AG04449 (cell line): ENCODE results near the gene KPTN.

Source experiments
- CTCF ChIA-PET: fragments of 350-600 bp; formaldehyde crosslinking; extraction: SDS; loops from one replicate; lab custom pipeline; 2021; ENCODE audit warnings: antibody characterized with exemption; lab: Yijun Ruan, JAX
- POLR2A ChIA-PET: fragments of 400-600, 350-600 bp; formaldehyde crosslinking; extraction: SDS; loops from one replicate; lab custom pipeline; 2020; ENCODE audit warnings: antibody characterized with exemption, inconsistent platforms; lab: Yijun Ruan, JAX
- DNase-seq: peaks from one replicate; pipeline ENCODE4 v3.0.0-alpha.2; 2010; ENCODE audit warnings: low read depth, low spot score
- H3K4me3 ChIP-seq: 2 replicates; pipeline ENCODE4 v1.5.1; 2011; ENCODE audit warnings: low read depth, mild to moderate bottlenecking, control low read depth, low read length
- CTCF ChIP-seq: IDR thresholded peaks from one replicate; pipeline ENCODE4 v1.5.1; 2011; ENCODE audit warnings: mild to moderate bottlenecking, moderate library complexity, low read length, control low read depth, inconsistent platforms; ENCODE audit not compliant: insufficient read depth; ENCODE audit errors: missing control alignments

The KPTN gene

GRCh38 chr19:47483800-47484690 is at the start of gene KPTN:
Gene KPTN (minus strand): TSS chr19:47484219. CDS start chr19:47484160, 59 bp downstream.
- ChIA-PET POLR2A (interaction anchor here (0.7 to 1.2 kb wide), 5 partner anchors 9 to 214 kb away, joined by 3 to 5 read pairs (median 4); no protein-coding TSS in a partner anchor), CTCF (interaction anchor here (0.6 to 6.4 kb wide), 23 partner anchors 9 to 228 kb away, joined by 3 to 33 read pairs (median 7); partner anchors contain the start of gene NAPA)
- TF ChIP-seq CTCF, result peak; percentile 99
- DNase-seq, result peak; percentile 58
- peak within 1 kb of the TSS; percentile 74 for H3K4me3 ChIP-seq

GRCh38 chr19:47531640-47532387 is 47.8 kb upstream of the KPTN start:
- no peak for TF ChIP-seq CTCF

GRCh38 chr19:47529018-47529742 is 45.2 kb upstream of the KPTN start:
- no peak for TF ChIP-seq CTCF
- no peak for DNase-seq
- ChIA-PET CTCF (interaction anchor here (0.7 to 2.4 kb wide), 5 partner anchors 8 to 13 kb away, joined by 3 to 18 read pairs (median 4); partner anchors contain the start of gene NAPA), POLR2A (no interaction called here)
- no peak overlapping the region for H3K4me3 ChIP-seq

More at GRCh38 chr19:47531640-47532387, 47.8 kb upstream of the KPTN start:
- ChIA-PET CTCF (interaction anchor here (1.1 to 2.0 kb wide), 8 partner anchors 9 to 181 kb away, joined by 3 to 10 read pairs (median 4); partner anchors contain the start of gene EHD2), POLR2A (no interaction called here)
- no peak for DNase-seq
- H3K4me3 ChIP-seq, result no peak overlapping the region

- ChIA-PET POLR2A (no interaction called here), CTCF (interaction anchor here (3.7 kb wide), 1 partner anchor 11 kb away, joined by 18 read pairs; the partner anchor contains the start of gene NAPA)
Observed at GRCh38 chr19:47526798-47527197, 42.8 kb upstream of the KPTN start.

GRCh38 chr19:47523473-47523872 is 39.5 kb upstream of the KPTN start:
- no peak for TF ChIP-seq CTCF
- no peak overlapping the region for H3K4me3 ChIP-seq
- no peak for DNase-seq
- CTCF ChIA-PET, result interaction anchor here (0.6 to 3.7 kb wide), 4 partner anchors 8 to 189 kb away, joined by 3 to 18 read pairs (median 4); partner anchors contain the start of genes EHD2 and NAPA
- POLR2A ChIA-PET, result no interaction called here

More at GRCh38 chr19:47526798-47527197, 42.8 kb upstream of the KPTN start:
- H3K4me3 ChIP-seq, result no peak overlapping the region
- TF ChIP-seq CTCF, result no peak
- no peak for DNase-seq
